ENCODE results near the gene HS6ST1. TPM values are rescaled to one million over a fixed set of nuclear protein-coding genes. Genes with fewer than 3 reads are reported as not detected.
A peak's percentile ranks its signal among the peaks of the same experiment; 100 is the strongest.

The HS6ST1 gene
- total RNA-seq, 1 experiment from 2014 or later: 22.0 TPM

DNA sequence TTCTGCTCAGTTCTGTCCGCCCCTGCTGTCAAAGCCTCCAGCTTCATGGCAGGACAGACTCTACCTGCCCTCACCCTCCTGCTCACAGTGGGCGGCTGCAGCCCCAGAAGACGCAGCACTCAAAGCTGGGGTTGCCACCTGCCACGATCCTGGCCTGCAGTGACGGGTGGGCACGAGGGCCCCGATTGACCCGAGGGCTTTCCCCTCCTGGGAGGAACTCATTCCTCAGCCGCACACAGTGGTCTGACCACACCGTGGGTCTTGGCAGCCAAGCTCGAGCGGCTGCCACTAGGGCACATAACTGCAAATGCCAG, 47.1 kb downstream of the HS6ST1 start:
- H3K9me3 ChIP-seq (ENCODE audit: control insufficient read depth, insufficient read depth, low read depth, low read length): no peaks in the 10 kb centered on the region
- intact Hi-C loops (cut with micrococcal nuclease; ENCODE audit: unreplicated experiment): no loop called here
- no TSS peak for BruUV-seq (replicated peaks)
- DNase-seq (ENCODE audit: low read depth, low spot score) (no peak), ATAC-seq (peak; percentile 14; the same call in 1 of the 2 replicates)
- H3K27ac ChIP-seq (ENCODE audit: low read length): no peak overlapping the region
- no peaks in the 10 kb centered on the region for H3K36me3 ChIP-seq (ENCODE audit: control insufficient read depth, insufficient read depth, low read length)
- no peaks in the 10 kb centered on the region for H3K4me1 ChIP-seq (ENCODE audit: control insufficient read depth, insufficient read depth, low read length)
- no peak overlapping the region for H3K4me3 ChIP-seq (ENCODE audit: low read depth in 2 of 2, low read length in 2 of 2)
- ChIA-PET CTCF (no interaction called here), POLR2A (no interaction called here)
- H3K27me3 ChIP-seq (ENCODE audit: control insufficient read depth, insufficient read depth, low read length): no peaks in the 10 kb centered on the region
- TF ChIP-seq TCF7L2 (IDR thresholded peaks at IDR 0.05; ENCODE audit: low read depth, low read length) (no peak), POLR2AphosphoS5 (IDR thresholded peaks at IDR 0.05; ENCODE audit: low read depth, low read length) (no peak)
- in situ Hi-C loops (cut with HindIII; ENCODE audit: low pct_unique_long_range_greater_than_20kb, low sequenced_read_pairs): no loop called here

DNA sequence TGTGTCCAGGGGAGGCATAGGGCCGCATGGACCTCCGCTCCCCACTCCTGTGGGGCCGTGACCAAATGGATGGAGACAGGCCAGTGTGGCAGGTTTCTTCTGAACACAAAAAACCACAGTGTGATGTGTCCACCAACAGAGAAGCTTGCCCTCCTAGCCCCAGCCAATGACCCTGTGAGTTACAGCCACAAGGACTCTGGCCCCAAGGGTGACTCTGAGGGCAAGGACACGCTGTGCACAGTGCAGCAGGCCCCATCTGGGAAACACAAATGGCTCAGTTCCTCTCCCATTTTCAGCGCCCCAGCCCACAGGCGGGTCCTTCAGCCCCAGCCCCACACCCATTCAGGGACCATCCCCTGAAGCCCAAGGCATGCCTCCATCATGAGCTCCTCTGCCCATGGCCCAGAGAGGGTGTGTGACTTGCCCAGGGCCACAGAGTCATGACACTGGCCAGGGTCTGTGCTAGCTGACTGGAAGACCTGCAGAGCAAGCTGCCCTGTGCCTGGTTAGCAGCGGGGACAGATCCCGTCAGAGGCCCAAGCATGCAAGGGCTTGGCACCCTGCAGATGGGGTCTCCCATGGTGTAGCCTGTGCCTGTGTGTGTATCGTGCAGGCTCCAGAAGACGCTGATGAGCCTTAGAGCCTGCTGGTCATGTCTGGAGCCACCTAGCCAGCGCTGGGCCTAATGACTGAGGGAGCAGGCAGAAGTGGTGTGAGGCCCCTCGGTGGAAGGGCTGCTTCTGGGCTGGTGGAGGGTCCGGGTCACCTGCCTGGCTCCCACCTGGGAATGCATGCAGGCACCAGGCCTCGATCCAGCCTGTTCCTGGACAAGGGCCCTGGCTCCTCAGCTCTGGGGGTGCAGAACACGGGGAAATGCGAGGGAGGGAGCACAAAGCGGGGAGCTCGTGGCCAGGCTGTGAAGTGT, 47.7 kb downstream of the HS6ST1 start:
- in situ Hi-C loops (cut with HindIII; ENCODE audit: low pct_unique_long_range_greater_than_20kb, low sequenced_read_pairs) (no loop called here), intact Hi-C loops (cut with micrococcal nuclease; ENCODE audit: unreplicated experiment) (no loop called here)
- no peak overlapping the region for H3K4me3 ChIP-seq (ENCODE audit: low read depth in 2 of 2, low read length in 2 of 2)
- ATAC-seq: peak; percentile 40; the same call in 1 of the 2 replicates
- no peak overlapping the region for H3K27ac ChIP-seq (ENCODE audit: low read length)
- no peaks in the 10 kb centered on the region for H3K9me3 ChIP-seq (ENCODE audit: control insufficient read depth, insufficient read depth, low read depth, low read length)
- POLR2A ChIA-PET: no interaction called here
- H3K27me3 ChIP-seq (ENCODE audit: control insufficient read depth, insufficient read depth, low read length): no peaks in the 10 kb centered on the region
- H3K36me3 ChIP-seq (ENCODE audit: control insufficient read depth, insufficient read depth, low read length): no peaks in the 10 kb centered on the region
- no TSS peak for BruUV-seq (replicated peaks)
- no peak for DNase-seq (ENCODE audit: low read depth, low spot score)
- CTCF ChIA-PET: interaction anchor here (0.6 kb wide), 1 partner anchor 152 kb away, joined by 3 read pairs; no protein-coding TSS in a partner anchor
- TF ChIP-seq SIN3A (IDR thresholded peaks at IDR 0.05; ENCODE audit: borderline replicate concordance, insufficient read depth, low read depth, low read length) (no peak), POLR2AphosphoS5 (IDR thresholded peaks at IDR 0.05; ENCODE audit: low read depth, low read length) (no peak), TCF7L2 (IDR thresholded peaks at IDR 0.05; ENCODE audit: low read depth, low read length) (no peak), CTCF (IDR thresholded peaks at IDR 0.05) (no peak)
- TF ChIP-seq, protein P1, sequence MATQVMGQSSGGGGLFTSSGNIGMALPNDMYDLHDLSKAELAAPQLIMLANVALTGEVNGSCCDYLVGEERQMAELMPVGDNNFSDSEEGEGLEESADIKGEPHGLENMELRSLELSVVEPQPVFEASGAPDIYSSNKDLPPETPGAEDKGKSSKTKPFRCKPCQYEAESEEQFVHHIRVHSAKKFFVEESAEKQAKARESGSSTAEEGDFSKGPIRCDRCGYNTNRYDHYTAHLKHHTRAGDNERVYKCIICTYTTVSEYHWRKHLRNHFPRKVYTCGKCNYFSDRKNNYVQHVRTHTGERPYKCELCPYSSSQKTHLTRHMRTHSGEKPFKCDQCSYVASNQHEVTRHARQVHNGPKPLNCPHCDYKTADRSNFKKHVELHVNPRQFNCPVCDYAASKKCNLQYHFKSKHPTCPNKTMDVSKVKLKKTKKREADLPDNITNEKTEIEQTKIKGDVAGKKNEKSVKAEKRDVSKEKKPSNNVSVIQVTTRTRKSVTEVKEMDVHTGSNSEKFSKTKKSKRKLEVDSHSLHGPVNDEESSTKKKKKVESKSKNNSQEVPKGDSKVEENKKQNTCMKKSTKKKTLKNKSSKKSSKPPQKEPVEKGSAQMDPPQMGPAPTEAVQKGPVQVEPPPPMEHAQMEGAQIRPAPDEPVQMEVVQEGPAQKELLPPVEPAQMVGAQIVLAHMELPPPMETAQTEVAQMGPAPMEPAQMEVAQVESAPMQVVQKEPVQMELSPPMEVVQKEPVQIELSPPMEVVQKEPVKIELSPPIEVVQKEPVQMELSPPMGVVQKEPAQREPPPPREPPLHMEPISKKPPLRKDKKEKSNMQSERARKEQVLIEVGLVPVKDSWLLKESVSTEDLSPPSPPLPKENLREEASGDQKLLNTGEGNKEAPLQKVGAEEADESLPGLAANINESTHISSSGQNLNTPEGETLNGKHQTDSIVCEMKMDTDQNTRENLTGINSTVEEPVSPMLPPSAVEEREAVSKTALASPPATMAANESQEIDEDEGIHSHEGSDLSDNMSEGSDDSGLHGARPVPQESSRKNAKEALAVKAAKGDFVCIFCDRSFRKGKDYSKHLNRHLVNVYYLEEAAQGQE (IDR thresholded peaks at IDR 0.05; ENCODE audit: insufficient read depth in 1 of 2, low read depth in 2 of 2, low read length in 1 of 2): no peak
- no peaks in the 10 kb centered on the region for H3K4me1 ChIP-seq (ENCODE audit: control insufficient read depth, insufficient read depth, low read length)

All from Panc1 (cell line).